DOHH2 (cell line): ENCODE results near the gene BCS1L.

Experiments used
- H3F3A ChIP-seq: fragments of 200-600 bp; sonication (generic), shearing (Covaris generic); 2 replicates; pipeline ENCODE4 v1.6.0; 2016; ENCODE audit warnings: antibody characterized with exemption, mild to moderate bottlenecking; ENCODE audit not compliant: control insufficient read depth, insufficient read depth
- H3K27ac ChIP-seq: fragments of 200-600 bp; sonication (generic); 2 replicates; pipeline ENCODE4 v1.5.1; 2014; ENCODE audit warnings: low read depth, mild to moderate bottlenecking, low read length, moderate library complexity
- H3K27me3 ChIP-seq: fragments of 200-600 bp; sonication (generic); 2 replicates; pipeline ENCODE4 v1.6.1; 2014; ENCODE audit warnings: mild to moderate bottlenecking, low read length, mixed read lengths; ENCODE audit not compliant: control insufficient read depth
- H3K36me3 ChIP-seq: fragments of 200-600 bp; sonication (generic); 2 replicates; pipeline ENCODE4 v1.6.1; 2014; ENCODE audit warnings: mild to moderate bottlenecking, low read length, moderate library complexity, mixed read lengths; ENCODE audit not compliant: control insufficient read depth
- H3K4me1 ChIP-seq: fragments of 200-600 bp; sonication (generic); 2 replicates; pipeline ENCODE4 v1.6.1; 2014; ENCODE audit warnings: mild to moderate bottlenecking, low read length, mixed read lengths; ENCODE audit not compliant: control insufficient read depth
- H3K4me2 ChIP-seq: fragments of 200-600 bp; sonication (generic); 2 replicates; pipeline ENCODE4 v1.6.0; 2014; ENCODE audit warnings: mild to moderate bottlenecking, low read length, moderate library complexity
- H3K4me3 ChIP-seq: fragments of 200-600 bp; sonication (generic); 2 replicates; pipeline ENCODE4 v1.5.1; 2014; ENCODE audit warnings: mild to moderate bottlenecking, low read length, mixed read lengths
- H3K79me2 ChIP-seq: fragments of 200-600 bp; sonication (generic); 2 replicates; pipeline ENCODE4 v1.6.1; 2014; ENCODE audit warnings: mild to moderate bottlenecking, low read length, mixed read lengths; ENCODE audit not compliant: control insufficient read depth
- H3K9me2 ChIP-seq: fragments of 200-600 bp; sonication (generic); replicated peaks from 2 replicates; pipeline ENCODE4 v1.6.1; 2014; ENCODE audit warnings: mild to moderate bottlenecking, low read length, mixed read lengths; ENCODE audit not compliant: control insufficient read depth
- H3K9me3 ChIP-seq: fragments of 200-600 bp; sonication (generic); 2 replicates; pipeline ENCODE4 v1.6.1; 2014; ENCODE audit warnings: antibody characterized with exemption, low read length, mixed read lengths; ENCODE audit not compliant: control insufficient read depth, insufficient read depth
- H4K20me1 ChIP-seq: fragments of 200-600 bp; sonication (generic); 2 replicates; pipeline ENCODE4 v1.6.0; 2014; ENCODE audit warnings: low read depth, mild to moderate bottlenecking, antibody characterized with exemption, low read length, moderate library complexity; ENCODE audit not compliant: control insufficient read depth, insufficient read depth
- EZH2phosphoT487 ChIP-seq: fragments of 200-600 bp; sonication (generic); IDR thresholded peaks from 2 replicates; pipeline ENCODE4 v1.6.1; 2017; ENCODE audit warnings: borderline replicate concordance, mild to moderate bottlenecking, antibody characterized with exemption, low read length, moderate library complexity, mixed read lengths
- TF ChIP-seq, protein P1 (sequence below): fragments of 200-600 bp; sonication (generic); IDR thresholded peaks from one replicate; pipeline ENCODE4 v1.5.1; 2014; ENCODE audit warnings: antibody characterized with exemption, mild to moderate bottlenecking, low read depth, low read length; ENCODE audit not compliant: poor library complexity, severe bottlenecking

BCS1L gene

DNA sequence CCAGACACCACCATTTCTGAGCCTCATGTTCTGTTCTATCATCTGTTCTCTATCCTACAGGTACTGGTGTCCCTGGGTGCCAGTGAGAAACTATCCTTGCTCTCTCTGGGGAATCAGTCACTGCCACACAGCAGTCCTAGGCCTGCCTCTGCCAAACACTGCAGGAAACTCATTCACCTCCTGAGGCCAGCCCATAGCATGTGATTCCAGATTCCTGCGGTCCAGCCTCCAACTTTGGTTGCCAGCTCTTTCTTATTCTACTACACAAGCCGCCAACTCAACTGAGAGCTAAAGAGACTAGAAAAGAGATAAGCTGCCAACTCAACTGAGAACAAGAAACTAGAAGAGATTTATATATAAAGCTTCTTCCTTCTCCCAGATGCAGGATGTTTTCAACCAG lies 42.3 kb downstream of the BCS1L start:
- no peak overlapping the region for H3K4me2 ChIP-seq
- TF ChIP-seq, protein P1, sequence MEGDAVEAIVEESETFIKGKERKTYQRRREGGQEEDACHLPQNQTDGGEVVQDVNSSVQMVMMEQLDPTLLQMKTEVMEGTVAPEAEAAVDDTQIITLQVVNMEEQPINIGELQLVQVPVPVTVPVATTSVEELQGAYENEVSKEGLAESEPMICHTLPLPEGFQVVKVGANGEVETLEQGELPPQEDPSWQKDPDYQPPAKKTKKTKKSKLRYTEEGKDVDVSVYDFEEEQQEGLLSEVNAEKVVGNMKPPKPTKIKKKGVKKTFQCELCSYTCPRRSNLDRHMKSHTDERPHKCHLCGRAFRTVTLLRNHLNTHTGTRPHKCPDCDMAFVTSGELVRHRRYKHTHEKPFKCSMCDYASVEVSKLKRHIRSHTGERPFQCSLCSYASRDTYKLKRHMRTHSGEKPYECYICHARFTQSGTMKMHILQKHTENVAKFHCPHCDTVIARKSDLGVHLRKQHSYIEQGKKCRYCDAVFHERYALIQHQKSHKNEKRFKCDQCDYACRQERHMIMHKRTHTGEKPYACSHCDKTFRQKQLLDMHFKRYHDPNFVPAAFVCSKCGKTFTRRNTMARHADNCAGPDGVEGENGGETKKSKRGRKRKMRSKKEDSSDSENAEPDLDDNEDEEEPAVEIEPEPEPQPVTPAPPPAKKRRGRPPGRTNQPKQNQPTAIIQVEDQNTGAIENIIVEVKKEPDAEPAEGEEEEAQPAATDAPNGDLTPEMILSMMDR = no peak
- no peak for TF ChIP-seq EZH2phosphoT487

DNA sequence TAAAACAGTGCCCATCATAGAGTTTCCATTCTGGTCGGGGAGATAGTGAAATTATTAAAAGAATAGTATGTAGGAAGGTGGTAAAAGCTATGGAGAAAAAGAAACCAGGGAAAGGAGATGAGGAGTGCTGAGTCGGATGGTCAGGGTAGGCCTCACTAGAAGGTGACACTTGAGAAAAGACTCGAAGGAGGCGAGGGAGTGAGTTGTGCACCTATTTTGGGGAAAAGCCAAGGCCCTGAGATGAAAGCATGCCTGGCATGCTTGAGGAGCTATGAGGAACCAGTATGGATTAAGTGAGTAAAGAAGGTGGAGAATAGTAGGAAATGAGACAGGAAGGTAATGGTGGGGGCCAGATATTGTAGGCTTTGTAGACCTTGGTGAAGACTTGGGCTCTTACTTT lies 43.9 kb downstream of the BCS1L start:
- H4K20me1 ChIP-seq = no peaks in the 10 kb centered on the region
- 0 out of 2 replicates have a peak, but pooled peaks cover 3% of the 10 kb centered on the region for H3K4me1 ChIP-seq
- TF ChIP-seq EZH2phosphoT487 = no peak
- TF ChIP-seq, protein P1 = no peak
- 0 out of 2 replicates have a peak, but pooled peaks cover 3% of the 10 kb centered on the region for H3K27me3 ChIP-seq
- no peak overlapping the region for H3K27ac ChIP-seq
- no peak overlapping the region for H3K4me2 ChIP-seq
- no peaks in the 10 kb centered on the region for H3K9me3 ChIP-seq
- H3K79me2 ChIP-seq = no peaks in the 10 kb centered on the region
- H3K4me3 ChIP-seq = no peak overlapping the region
- H3F3A ChIP-seq = no peaks in the 10 kb centered on the region
- H3K36me3 ChIP-seq = no peaks in the 10 kb centered on the region
- no peaks in the 10 kb centered on the region for H3K9me2 ChIP-seq

More for the DNA sequence above, 42.3 kb downstream of the BCS1L start:
- Histone ChIP-seq H3K9me2 (no peaks in the 10 kb centered on the region), H3K4me3 (no peak overlapping the region), H3K27ac (no peak overlapping the region), H3K9me3 (no peaks in the 10 kb centered on the region), H3K27me3 (no peaks in the 10 kb centered on the region), H4K20me1 (no peaks in the 10 kb centered on the region), H3F3A (no peaks in the 10 kb centered on the region), H3K36me3 (no peaks in the 10 kb centered on the region), H3K4me1 (no peaks in the 10 kb centered on the region), H3K79me2 (no peaks in the 10 kb centered on the region)

DNA sequence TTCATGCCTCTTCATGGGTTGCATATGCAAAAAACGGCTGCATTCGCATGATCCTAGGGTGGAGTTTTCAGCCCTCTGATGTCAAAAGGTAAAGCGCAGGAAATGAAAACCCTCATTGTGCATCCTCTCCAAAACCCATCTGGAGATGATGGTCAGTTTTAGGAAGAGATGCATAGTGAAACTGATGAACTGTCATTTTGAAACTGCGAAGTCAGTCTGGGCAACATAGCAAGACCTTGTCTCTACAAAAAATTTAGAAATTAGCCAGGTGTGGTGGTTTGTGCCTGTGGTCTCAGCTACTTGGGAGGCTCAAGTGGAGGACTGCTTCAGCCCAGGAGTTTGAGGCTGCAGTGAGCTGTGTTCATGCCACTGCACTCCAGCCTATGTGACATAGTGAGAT lies 48.6 kb downstream of the BCS1L start:
- no peak overlapping the region for H3K4me3 ChIP-seq
- H4K20me1 ChIP-seq = no peaks in the 10 kb centered on the region
- H3K27ac ChIP-seq = no peak overlapping the region
- TF ChIP-seq, protein P1 = no peak
- no peaks in the 10 kb centered on the region for H3K9me2 ChIP-seq
- no peaks in the 10 kb centered on the region for H3F3A ChIP-seq
- peaks cover 18% of the 10 kb centered on the region for H3K4me1 ChIP-seq
- H3K27me3 ChIP-seq = 0 out of 2 replicates have a peak, but pooled peaks cover 3% of the 10 kb centered on the region
- no peaks in the 10 kb centered on the region for H3K9me3 ChIP-seq
- H3K36me3 ChIP-seq = peaks cover 7% of the 10 kb centered on the region
- no peak overlapping the region for H3K4me2 ChIP-seq
- H3K79me2 ChIP-seq = peaks cover 23% of the 10 kb centered on the region
